ENCODE results near the gene SNX30.

The SNX30 gene

GRCh38 chr9:112809906-112810305 is 59.3 kb downstream of the SNX30 start:
- Histone ChIP-seq H3K9ac (ENCODE audit: insufficient read length, low read depth) (no peak overlapping the region), H3K36me3 (ENCODE audit: insufficient read depth, insufficient read length, low read length) (peaks cover 27% of the 10 kb centered on the region), H3K4me1 (ENCODE audit: insufficient read depth, insufficient read length) (peaks cover 11% of the 10 kb centered on the region), H3K4me3 (ENCODE audit: insufficient read length, low read depth) (no peak overlapping the region), H3K27me3 (ENCODE audit: insufficient read depth, insufficient read length) (no peaks in the 10 kb centered on the region), H3K9me3 (ENCODE audit: insufficient read depth, low read length) (peaks cover 4% of the 10 kb centered on the region)
- DNase-seq (ENCODE audit: low read depth, low spot score), result no peak
- TF ChIP-seq YY1 (IDR thresholded peaks at IDR 0.05; ENCODE audit: insufficient read depth, insufficient read length) (no peak), ZNF274 (IDR thresholded peaks at IDR 0.05; ENCODE audit: low read depth, low read length) (no peak), SUZ12 (IDR thresholded peaks at IDR 0.05; ENCODE audit: extremely low read depth, insufficient read depth, insufficient read length) (no peak)

DNA sequence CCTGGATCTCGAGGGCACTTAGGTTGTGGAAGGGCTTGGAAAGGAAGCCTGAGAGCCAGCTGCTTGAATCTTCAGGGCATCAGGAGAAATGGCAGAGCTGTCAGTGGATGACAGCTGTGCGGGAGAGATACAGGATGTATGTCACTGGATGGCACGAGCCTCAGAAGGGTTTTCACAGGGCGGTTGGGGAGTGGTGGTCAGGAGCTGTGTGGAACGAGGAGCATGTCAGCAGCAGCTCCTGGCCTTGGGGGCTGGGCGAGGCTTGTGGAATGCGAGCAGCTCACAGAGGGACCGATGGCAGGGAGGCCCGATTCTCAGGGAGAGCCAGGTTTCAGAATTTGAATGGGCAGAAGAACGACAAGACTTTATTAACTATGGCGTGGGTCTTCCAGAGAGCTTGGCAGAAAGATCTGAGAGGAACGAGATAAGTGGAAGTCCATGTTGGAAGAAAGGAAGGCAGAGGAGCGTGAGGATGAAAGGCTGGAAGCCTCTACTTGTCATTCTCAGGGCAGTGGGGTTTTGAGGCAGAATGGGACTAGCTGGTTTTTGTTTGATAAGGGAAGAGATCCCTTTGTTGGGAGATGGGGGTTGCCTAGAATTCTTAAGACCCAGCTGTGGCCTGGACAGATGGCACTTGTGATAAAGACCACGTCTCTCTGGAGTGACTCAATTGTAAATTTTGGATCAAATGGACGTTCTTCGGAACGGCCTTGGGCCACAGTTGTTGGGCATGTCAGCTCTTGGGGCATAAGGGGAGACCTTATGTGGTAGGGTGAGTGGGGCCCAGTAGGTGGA is 60.3 kb downstream of the SNX30 start:
- Histone ChIP-seq H3K36me3 (ENCODE audit: insufficient read depth, insufficient read length, low read length) (peaks cover 21% of the 10 kb centered on the region), H3K4me1 (ENCODE audit: insufficient read depth, insufficient read length) (peaks cover 11% of the 10 kb centered on the region), H3K27me3 (ENCODE audit: insufficient read depth, insufficient read length) (no peaks in the 10 kb centered on the region), H3K9me3 (ENCODE audit: insufficient read depth, low read length) (no peaks in the 10 kb centered on the region), H3K4me3 (ENCODE audit: insufficient read length, low read depth) (no peak overlapping the region), H3K9ac (ENCODE audit: insufficient read length, low read depth) (no peak overlapping the region)
- TF ChIP-seq ZNF274 (IDR thresholded peaks at IDR 0.05; ENCODE audit: low read depth, low read length) (no peak), SUZ12 (IDR thresholded peaks at IDR 0.05; ENCODE audit: extremely low read depth, insufficient read depth, insufficient read length) (no peak), YY1 (IDR thresholded peaks at IDR 0.05; ENCODE audit: insufficient read depth, insufficient read length) (no peak)
- DNase-seq (ENCODE audit: low read depth, low spot score), result no peak

DNA sequence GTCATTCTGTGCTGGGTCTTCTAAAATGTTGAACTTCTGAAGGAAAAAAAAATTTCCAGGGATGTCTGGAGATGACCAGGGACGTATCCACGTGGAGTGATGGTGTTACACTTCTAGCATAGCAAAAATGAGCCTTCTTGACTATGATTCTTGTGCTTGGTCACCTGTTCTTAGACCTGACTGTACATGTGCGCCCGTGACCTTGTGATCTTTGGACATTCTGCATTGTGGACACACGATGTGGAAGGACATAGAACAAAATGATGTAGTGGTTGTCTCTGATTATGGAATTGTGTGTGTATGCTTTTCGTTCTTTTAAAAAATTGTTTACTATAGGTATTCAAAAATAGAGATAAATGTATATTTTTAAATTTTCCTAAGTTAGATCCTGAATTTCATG is 61.0 kb downstream of the SNX30 start:
- H3K9me3 ChIP-seq (ENCODE audit: insufficient read depth, low read length), result no peaks in the 10 kb centered on the region
- no peak overlapping the region for H3K9ac ChIP-seq (ENCODE audit: insufficient read length, low read depth)
- no peak for TF ChIP-seq SUZ12 (IDR thresholded peaks at IDR 0.05; ENCODE audit: extremely low read depth, insufficient read depth, insufficient read length)
- no peak for TF ChIP-seq YY1 (IDR thresholded peaks at IDR 0.05; ENCODE audit: insufficient read depth, insufficient read length)
- no peak overlapping the region for H3K4me3 ChIP-seq (ENCODE audit: insufficient read length, low read depth)
- H3K36me3 ChIP-seq (ENCODE audit: insufficient read depth, insufficient read length, low read length), result peaks cover 16% of the 10 kb centered on the region
- H3K27me3 ChIP-seq (ENCODE audit: insufficient read depth, insufficient read length), result no peaks in the 10 kb centered on the region
- H3K4me1 ChIP-seq (ENCODE audit: insufficient read depth, insufficient read length), result peaks cover 11% of the 10 kb centered on the region
- DNase-seq (ENCODE audit: low read depth, low spot score), result no peak

DNA sequence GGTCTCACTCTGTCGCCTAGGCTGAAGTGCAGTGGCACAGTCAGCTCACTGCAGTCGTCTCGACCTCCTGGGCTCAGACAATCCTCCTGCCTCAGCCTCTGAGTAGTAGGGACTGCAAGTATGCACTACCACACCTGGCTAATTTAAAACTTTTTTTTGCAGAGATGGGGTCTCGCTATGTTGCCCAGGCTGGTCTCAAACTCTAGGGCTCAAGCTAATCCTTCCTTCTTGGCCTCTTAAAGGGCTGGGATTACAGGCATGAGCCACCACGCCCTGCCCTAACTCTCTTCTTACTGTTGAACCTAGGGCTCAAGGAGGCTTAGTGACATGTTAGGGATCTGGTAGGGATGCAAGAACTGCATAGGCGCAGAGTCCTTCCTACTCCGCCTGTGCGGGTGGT is 65.3 kb downstream of the SNX30 start:
- Histone ChIP-seq H3K4me1 (ENCODE audit: insufficient read depth, insufficient read length) (peaks cover 3% of the 10 kb centered on the region), H3K4me3 (ENCODE audit: insufficient read length, low read depth) (no peak overlapping the region), H3K9ac (ENCODE audit: insufficient read length, low read depth) (no peak overlapping the region), H3K36me3 (ENCODE audit: insufficient read depth, insufficient read length, low read length) (peaks cover 24% of the 10 kb centered on the region), H3K27me3 (ENCODE audit: insufficient read depth, insufficient read length) (no peaks in the 10 kb centered on the region), H3K9me3 (ENCODE audit: insufficient read depth, low read length) (no peaks in the 10 kb centered on the region)
- no peak for TF ChIP-seq YY1 (IDR thresholded peaks at IDR 0.05; ENCODE audit: insufficient read depth, insufficient read length)
- no peak for TF ChIP-seq SUZ12 (IDR thresholded peaks at IDR 0.05; ENCODE audit: extremely low read depth, insufficient read depth, insufficient read length)
- no peak for TF ChIP-seq ZNF274 (IDR thresholded peaks at IDR 0.05; ENCODE audit: low read depth, low read length)
- no peak for DNase-seq (ENCODE audit: low read depth, low spot score)

DNA sequence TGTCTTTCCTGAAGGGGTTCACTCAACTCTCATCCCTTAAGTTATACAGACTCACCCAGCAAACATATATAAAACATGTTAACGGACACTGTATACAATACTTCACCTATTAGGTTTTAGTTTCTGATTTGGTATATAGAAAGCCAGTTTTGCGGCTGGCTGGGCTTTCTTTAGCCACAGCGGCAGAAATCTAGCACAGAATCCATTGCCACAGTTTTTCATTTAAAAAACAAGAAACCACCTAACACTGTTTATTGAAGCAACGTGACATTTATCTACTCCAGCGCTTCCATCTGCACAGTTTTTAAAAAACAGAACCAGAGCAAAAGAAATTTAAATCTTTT is 67.3 kb downstream of the SNX30 start:
- no peaks in the 10 kb centered on the region for H3K27me3 ChIP-seq (ENCODE audit: insufficient read depth, insufficient read length)
- peaks cover 24% of the 10 kb centered on the region for H3K36me3 ChIP-seq (ENCODE audit: insufficient read depth, insufficient read length, low read length)
- TF ChIP-seq YY1 (IDR thresholded peaks at IDR 0.05; ENCODE audit: insufficient read depth, insufficient read length) (no peak), ZNF274 (IDR thresholded peaks at IDR 0.05; ENCODE audit: low read depth, low read length) (no peak), SUZ12 (IDR thresholded peaks at IDR 0.05; ENCODE audit: extremely low read depth, insufficient read depth, insufficient read length) (no peak)
- no peaks in the 10 kb centered on the region for H3K9me3 ChIP-seq (ENCODE audit: insufficient read depth, low read length)
- H3K9ac ChIP-seq (ENCODE audit: insufficient read length, low read depth), result no peak overlapping the region
- no peak for DNase-seq (ENCODE audit: low read depth, low spot score)
- no peak overlapping the region for H3K4me3 ChIP-seq (ENCODE audit: insufficient read length, low read depth)
- H3K4me1 ChIP-seq (ENCODE audit: insufficient read depth, insufficient read length), result no peaks in the 10 kb centered on the region

DNA sequence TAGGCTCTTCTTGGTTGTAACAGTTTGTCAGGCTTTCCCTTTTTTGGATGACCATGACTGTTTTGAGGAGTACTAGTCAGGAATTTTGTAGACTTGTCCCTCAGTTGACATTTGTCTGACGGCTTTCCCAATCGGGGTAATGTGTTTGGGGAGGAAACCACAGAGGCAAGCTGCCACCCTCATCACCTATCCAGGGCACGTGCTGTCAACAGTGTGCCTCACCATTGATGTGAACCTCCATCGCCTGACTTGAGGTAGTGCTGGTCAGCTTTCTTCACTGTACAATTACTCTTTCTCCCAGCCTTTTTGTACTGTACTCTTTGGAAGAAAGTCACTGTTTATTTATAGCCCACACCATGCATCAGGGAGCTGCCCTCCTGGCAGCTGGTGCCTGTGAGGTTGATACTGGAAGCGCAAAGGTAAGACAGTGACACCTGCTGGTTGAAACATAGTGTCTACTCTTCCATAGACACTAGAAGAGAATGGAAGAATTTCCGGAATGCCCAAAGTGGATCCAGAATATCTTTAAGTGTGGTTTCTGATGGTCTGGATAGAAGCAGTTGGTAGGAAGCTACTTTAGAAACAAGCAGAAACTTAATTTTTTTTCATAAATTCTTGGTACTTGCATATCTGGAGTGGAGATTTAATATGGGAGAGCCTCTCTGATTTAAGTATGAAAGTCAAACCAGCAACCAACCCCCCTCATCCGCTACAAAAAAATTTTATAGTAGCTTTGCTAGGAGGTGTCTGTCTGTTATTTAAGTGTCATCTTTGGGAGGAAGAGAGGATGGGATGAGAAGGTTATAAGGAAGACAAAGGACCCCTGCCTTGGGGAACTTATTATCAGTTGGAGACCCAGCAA is 69.3 kb downstream of the SNX30 start:
- no peak overlapping the region for H3K4me3 ChIP-seq (ENCODE audit: insufficient read length, low read depth)
- TF ChIP-seq YY1 (IDR thresholded peaks at IDR 0.05; ENCODE audit: insufficient read depth, insufficient read length), result no peak
- TF ChIP-seq ZNF274 (IDR thresholded peaks at IDR 0.05; ENCODE audit: low read depth, low read length), result no peak
- TF ChIP-seq SUZ12 (IDR thresholded peaks at IDR 0.05; ENCODE audit: extremely low read depth, insufficient read depth, insufficient read length), result no peak
- H3K36me3 ChIP-seq (ENCODE audit: insufficient read depth, insufficient read length, low read length), result peaks cover 24% of the 10 kb centered on the region
- no peaks in the 10 kb centered on the region for H3K9me3 ChIP-seq (ENCODE audit: insufficient read depth, low read length)
- H3K9ac ChIP-seq (ENCODE audit: insufficient read length, low read depth), result no peak overlapping the region
- H3K27me3 ChIP-seq (ENCODE audit: insufficient read depth, insufficient read length), result no peaks in the 10 kb centered on the region
- H3K4me1 ChIP-seq (ENCODE audit: insufficient read depth, insufficient read length), result no peaks in the 10 kb centered on the region
- DNase-seq (ENCODE audit: low read depth, low spot score), result peak; percentile 52

DNA sequence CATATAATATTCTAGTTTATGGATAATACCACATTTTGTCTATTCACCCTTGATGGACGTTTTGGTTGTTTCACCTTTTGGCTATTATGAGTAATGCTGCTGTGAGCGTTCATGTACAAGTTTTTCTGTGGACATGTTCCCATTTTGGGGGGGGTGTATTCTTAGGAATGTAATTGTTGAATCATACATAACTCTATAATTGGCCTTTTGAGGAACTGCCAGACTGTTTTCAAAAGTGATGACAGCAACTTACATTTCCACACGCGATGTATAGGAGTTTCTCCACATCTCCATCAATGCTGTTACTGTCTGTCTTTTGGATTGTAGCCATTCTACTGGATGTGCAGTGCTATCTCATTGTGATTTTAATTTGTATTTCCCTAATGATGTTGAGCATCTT is 70.3 kb downstream of the SNX30 start:
- Histone ChIP-seq H3K9ac (ENCODE audit: insufficient read length, low read depth) (no peak overlapping the region), H3K4me3 (ENCODE audit: insufficient read length, low read depth) (no peak overlapping the region), H3K9me3 (ENCODE audit: insufficient read depth, low read length) (no peaks in the 10 kb centered on the region), H3K4me1 (ENCODE audit: insufficient read depth, insufficient read length) (no peaks in the 10 kb centered on the region), H3K36me3 (ENCODE audit: insufficient read depth, insufficient read length, low read length) (peaks cover 24% of the 10 kb centered on the region), H3K27me3 (ENCODE audit: insufficient read depth, insufficient read length) (no peaks in the 10 kb centered on the region)
- no peak for DNase-seq (ENCODE audit: low read depth, low spot score)
- TF ChIP-seq SUZ12 (IDR thresholded peaks at IDR 0.05; ENCODE audit: extremely low read depth, insufficient read depth, insufficient read length), result no peak
- TF ChIP-seq YY1 (IDR thresholded peaks at IDR 0.05; ENCODE audit: insufficient read depth, insufficient read length), result no peak
- TF ChIP-seq ZNF274 (IDR thresholded peaks at IDR 0.05; ENCODE audit: low read depth, low read length), result no peak
